H9 (cell line): ENCODE data around the gene HMGCS2. TPM values are rescaled to one million over a fixed set of nuclear protein-coding genes. Genes with fewer than 3 reads are reported as not detected.

Experiments used
- DNase-seq: peaks from one replicate; pipeline ENCODE4 v3.0.0-alpha.2; 2017
- H2AFZ ChIP-seq: one replicate; pipeline ENCODE4 v1.6.1; 2013; ENCODE audit warnings: mild to moderate bottlenecking, low read length, control low read depth, moderate library complexity
- H2AK5ac ChIP-seq: 2 replicates; pipeline ENCODE4 v1.6.1; 2013; ENCODE audit warnings: low read length, control low read depth, mixed read lengths; ENCODE audit not compliant: insufficient read length
- H2BK120ac ChIP-seq: one replicate; pipeline ENCODE4 v1.6.1; 2013; ENCODE audit warnings: low read depth, mild to moderate bottlenecking, low read length, control low read depth, inconsistent platforms; ENCODE audit not compliant: poor library complexity, severe bottlenecking
- H2BK12ac ChIP-seq: 2 replicates; pipeline ENCODE4 v1.6.1; 2013; ENCODE audit warnings: low read length, control low read depth, mixed read lengths, low read depth; ENCODE audit not compliant: insufficient read length
- H2BK15ac ChIP-seq: 2 replicates; pipeline ENCODE4 v1.6.1; 2013; ENCODE audit warnings: low read depth, low read length, control low read depth
- H2BK20ac ChIP-seq: one replicate; pipeline ENCODE4 v1.6.1; 2013; ENCODE audit warnings: low read depth, mild to moderate bottlenecking, low read length, control low read depth, inconsistent platforms; ENCODE audit not compliant: poor library complexity, severe bottlenecking
- H2BK5ac ChIP-seq: 2 replicates; pipeline ENCODE4 v1.6.1; 2013; ENCODE audit warnings: low read length, control low read depth, mixed read lengths; ENCODE audit not compliant: insufficient read length
- H3K14ac ChIP-seq: 2 replicates; pipeline ENCODE4 v1.6.1; 2013; ENCODE audit warnings: low read length, control low read depth; ENCODE audit not compliant: insufficient read depth
- H3K18ac ChIP-seq: 2 replicates; pipeline ENCODE4 v1.6.1; 2013; ENCODE audit warnings: low read depth, mild to moderate bottlenecking, mixed read lengths, low read length, control low read depth; ENCODE audit not compliant: insufficient read length
- H3K23ac ChIP-seq: 2 replicates; pipeline ENCODE4 v1.6.1; 2013; ENCODE audit warnings: low read length, control low read depth, mixed read lengths, low read depth; ENCODE audit not compliant: insufficient read length
- H3K23me2 ChIP-seq: 2 replicates; pipeline ENCODE4 v1.6.1; 2013; ENCODE audit warnings: low read depth, mild to moderate bottlenecking, mixed read lengths, low read length, control low read depth; ENCODE audit not compliant: insufficient read length, poor library complexity, severe bottlenecking
- H3K27ac ChIP-seq: 2 replicates; pipeline ENCODE4 v1.5.1; 2013; ENCODE audit warnings: low read length, control low read depth, mixed read lengths, low read depth; ENCODE audit not compliant: insufficient read length
- H3K27me3 ChIP-seq: 2 replicates; pipeline ENCODE4 v1.6.1; 2013; ENCODE audit warnings: low read length, control low read depth, inconsistent platforms; ENCODE audit not compliant: insufficient read depth
- H3K4ac ChIP-seq: 2 replicates; pipeline ENCODE4 v1.6.1; 2013; ENCODE audit warnings: low read depth, mild to moderate bottlenecking, control low read depth, inconsistent platforms, low read length, moderate library complexity
- H3K4me1 ChIP-seq: 2 replicates; pipeline ENCODE4 v1.6.1; 2013; ENCODE audit warnings: low read length, control low read depth, inconsistent platforms; ENCODE audit not compliant: insufficient read depth
- H3K4me2 ChIP-seq: 2 replicates; pipeline ENCODE4 v1.6.1; 2013; ENCODE audit warnings: low read length, control low read depth, mixed read lengths; ENCODE audit not compliant: insufficient read length, insufficient read depth
- H3K56ac ChIP-seq: 2 replicates; pipeline ENCODE4 v1.6.1; 2013; ENCODE audit warnings: low read depth, mild to moderate bottlenecking, mixed read lengths, low read length, control low read depth; ENCODE audit not compliant: insufficient read length
- H3K79me1 ChIP-seq: 2 replicates; pipeline ENCODE4 v1.6.1; 2013; ENCODE audit warnings: low read depth, mild to moderate bottlenecking, moderate library complexity, low read length, control low read depth, inconsistent platforms; ENCODE audit not compliant: insufficient read depth, poor library complexity, severe bottlenecking
- H3K79me2 ChIP-seq: 2 replicates; pipeline ENCODE4 v1.6.1; 2013; ENCODE audit warnings: low read length, control low read depth, inconsistent platforms; ENCODE audit not compliant: insufficient read depth
- H3K9ac ChIP-seq: 2 replicates; pipeline ENCODE4 v1.6.1; 2013; ENCODE audit warnings: low read length, control low read depth, mixed read lengths; ENCODE audit not compliant: insufficient read length; ENCODE audit errors: extremely low read depth
- H3K9me3 ChIP-seq: one replicate; pipeline ENCODE4 v1.6.1; 2013; ENCODE audit warnings: low read depth, low read length, inconsistent platforms; ENCODE audit not compliant: control insufficient read depth
- H3T11ph ChIP-seq: one replicate; pipeline ENCODE4 v1.6.1; 2013; ENCODE audit warnings: mild to moderate bottlenecking, low read length, control low read depth, inconsistent platforms
- H4K20me1 ChIP-seq: one replicate; pipeline ENCODE4 v1.6.1; 2013; ENCODE audit not compliant: control insufficient read depth, insufficient read length, insufficient read depth
- H4K5ac ChIP-seq: 2 replicates; pipeline ENCODE4 v1.6.1; 2013; ENCODE audit warnings: low read depth, mild to moderate bottlenecking, mixed read lengths, low read length, control low read depth; ENCODE audit not compliant: insufficient read length
- H4K8ac ChIP-seq: replicated peaks from 2 replicates; pipeline ENCODE4 v1.6.1; 2013; ENCODE audit warnings: low read length, control low read depth, mixed read lengths, low read depth; ENCODE audit not compliant: insufficient read length
- H4K91ac ChIP-seq: 2 replicates; pipeline ENCODE4 v1.6.1; 2013; ENCODE audit warnings: low read depth, mild to moderate bottlenecking, moderate library complexity, mixed read lengths, low read length, control low read depth; ENCODE audit not compliant: insufficient read length
- H3K27ac Mint-ChIP-seq, 3 experiments: 2 replicates in 2 of 3; 3 replicates in 1 of 3; pipeline ENCODE4 v1.8.0; 2020 to 2021; ENCODE audit warnings: mixed read lengths in 3 of 3, mild to moderate bottlenecking in 1 of 3, moderate library complexity in 1 of 3
- H3K27me3 Mint-ChIP-seq: 2 replicates; pipeline ENCODE4 v1.8.0; 2021; ENCODE audit warnings: low read depth, mild to moderate bottlenecking, moderate library complexity, mixed read lengths
- H3K36me3 Mint-ChIP-seq, 3 experiments: 2 replicates in 2 of 3; 3 replicates in 1 of 3; pipeline ENCODE4 v1.8.0; 2020 to 2021; ENCODE audit warnings: low read depth in 3 of 3, mixed read lengths in 3 of 3; ENCODE audit not compliant: insufficient read depth in 1 of 3
- H3K4me1 Mint-ChIP-seq, 2 experiments: 2 replicates each; pipeline ENCODE4 v1.8.0; 2020; ENCODE audit warnings: mixed read lengths in 2 of 2
- H3K4me3 Mint-ChIP-seq, 2 experiments: 2 replicates in 1 of 2; 3 replicates in 1 of 2; pipeline ENCODE4 v1.8.0; 2020 to 2021; ENCODE audit warnings: mild to moderate bottlenecking in 2 of 2, mixed read lengths in 2 of 2, moderate library complexity in 1 of 2
- H3K9me3 Mint-ChIP-seq, 2 experiments: 2 replicates in 1 of 2; 3 replicates in 1 of 2; pipeline ENCODE4 v1.8.0; 2020; ENCODE audit warnings: mild to moderate bottlenecking in 2 of 2, mixed read lengths in 2 of 2, moderate library complexity in 1 of 2
- WGBS: extraction: QIAGEN DNeasy Blood & Tissue Kit; methylation state at CpG from one replicate; pipeline ENCODE4 v1.1.7; 2013; ENCODE audit warnings: missing lambda C conversion rate, low lambda C conversion rate, mixed read lengths; ENCODE audit not compliant: insufficient read length; ENCODE audit errors: extremely low coverage; 5-methylcytosine and 5-hydroxymethylcytosine counted together
- total RNA-seq: library from RNA; stranded (reverse); gene quantifications from 2 replicates; pipeline ENCODE4 v1.2.1, GENCODE V29; 2021
- TF ChIP-seq, protein P1 (sequence below): fragments of 200-600 bp; sonication (generic); conservative IDR thresholded peaks from 3 replicates; pipeline ENCODE4 v1.8.0; 2021; ENCODE audit warnings: antibody characterized with exemption, mild to moderate bottlenecking

HMGCS2 gene
- total RNA-seq, 1 experiment from 2014 or later, result not detected

DNA sequence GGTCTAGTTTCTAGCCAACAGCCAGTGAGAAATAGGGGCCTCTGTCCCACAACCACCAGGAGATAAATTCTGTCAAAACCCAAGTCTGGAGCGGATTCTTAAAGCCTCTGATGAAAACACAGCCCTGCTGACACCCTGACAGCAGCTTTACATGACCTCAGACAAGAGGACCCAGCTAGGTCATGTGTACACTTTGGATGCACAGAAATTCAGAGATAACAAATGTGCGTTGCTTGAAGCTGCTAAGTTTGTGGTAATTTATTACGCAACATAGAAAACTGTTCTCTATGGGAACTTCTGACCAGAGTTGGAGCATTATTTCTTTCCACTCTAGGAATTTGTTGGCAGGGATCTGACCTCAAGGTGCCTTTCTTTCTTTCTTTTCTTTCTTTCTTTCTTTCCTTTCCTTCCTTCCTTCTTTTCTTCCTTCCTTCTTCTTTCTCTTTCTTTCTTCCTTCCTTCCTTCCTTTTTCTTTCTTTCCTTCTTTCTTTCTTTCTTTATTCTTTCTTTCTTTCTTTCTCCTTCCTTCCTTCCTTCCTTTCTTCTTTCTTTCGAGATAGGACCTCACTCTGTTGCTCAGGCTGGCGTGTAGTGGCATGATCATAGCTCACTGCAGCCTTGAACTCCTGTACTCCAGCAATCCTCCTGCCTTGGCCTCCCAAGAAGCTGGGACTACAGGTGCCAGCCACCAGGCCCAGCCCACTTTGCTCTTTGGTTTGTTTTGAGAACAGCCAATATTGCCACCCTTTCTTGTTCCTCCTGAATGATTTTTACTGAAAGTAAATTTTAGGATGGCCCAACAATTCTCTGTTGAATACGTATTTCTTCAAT, 14.9 kb upstream of the HMGCS2 start:
- Mint-ChIP-seq H3K27ac (no peak overlapping the region; a peak in 1 of 7 replicates), H3K36me3 (no peaks in the 10 kb centered on the region), H3K9me3 (no peaks in the 10 kb centered on the region), H3K27me3 (no peaks in the 10 kb centered on the region; the same call in 1 of the 2 replicates), H3K4me3 (no peak overlapping the region), H3K4me1 (peaks cover 0 to 7% of the 10 kb centered on the region in 2 experiments; a peak in 2 of 4 replicates)
- Histone ChIP-seq H2BK120ac (no peak overlapping the region), H3K4me1 (no peaks in the 10 kb centered on the region), H3K14ac (no peak overlapping the region), H2BK5ac (no peak overlapping the region), H3K27me3 (no peaks in the 10 kb centered on the region), H4K91ac (no peak overlapping the region), H3K18ac (no peak overlapping the region), H2AK5ac (no peak overlapping the region), H3T11ph (no peak overlapping the region), H3K79me1 (no peaks in the 10 kb centered on the region), H2BK20ac (no peak overlapping the region), H2BK15ac (no peak overlapping the region), H3K4me2 (no peak overlapping the region), H4K20me1 (no peaks in the 10 kb centered on the region), H3K27ac (no peak overlapping the region), H3K4ac (no peak overlapping the region), H4K8ac (no peak overlapping the region), H3K23ac (no peak overlapping the region), H4K5ac (no peak overlapping the region), H2BK12ac (no peak overlapping the region), H3K23me2 (no peaks in the 10 kb centered on the region), H3K79me2 (no peaks in the 10 kb centered on the region), H3K9ac (no peak overlapping the region), H3K9me3 (no peaks in the 10 kb centered on the region), H2AFZ (no peak overlapping the region), H3K56ac (no peak overlapping the region)
- DNase-seq, result no peak
- TF ChIP-seq, protein P1, sequence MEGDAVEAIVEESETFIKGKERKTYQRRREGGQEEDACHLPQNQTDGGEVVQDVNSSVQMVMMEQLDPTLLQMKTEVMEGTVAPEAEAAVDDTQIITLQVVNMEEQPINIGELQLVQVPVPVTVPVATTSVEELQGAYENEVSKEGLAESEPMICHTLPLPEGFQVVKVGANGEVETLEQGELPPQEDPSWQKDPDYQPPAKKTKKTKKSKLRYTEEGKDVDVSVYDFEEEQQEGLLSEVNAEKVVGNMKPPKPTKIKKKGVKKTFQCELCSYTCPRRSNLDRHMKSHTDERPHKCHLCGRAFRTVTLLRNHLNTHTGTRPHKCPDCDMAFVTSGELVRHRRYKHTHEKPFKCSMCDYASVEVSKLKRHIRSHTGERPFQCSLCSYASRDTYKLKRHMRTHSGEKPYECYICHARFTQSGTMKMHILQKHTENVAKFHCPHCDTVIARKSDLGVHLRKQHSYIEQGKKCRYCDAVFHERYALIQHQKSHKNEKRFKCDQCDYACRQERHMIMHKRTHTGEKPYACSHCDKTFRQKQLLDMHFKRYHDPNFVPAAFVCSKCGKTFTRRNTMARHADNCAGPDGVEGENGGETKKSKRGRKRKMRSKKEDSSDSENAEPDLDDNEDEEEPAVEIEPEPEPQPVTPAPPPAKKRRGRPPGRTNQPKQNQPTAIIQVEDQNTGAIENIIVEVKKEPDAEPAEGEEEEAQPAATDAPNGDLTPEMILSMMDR, result no peak
- no CpG with 5 or more reads among the region's 6 CpGs for WGBS
